K562 (cell line): ENCODE data around the gene DGCR6.
"Not testable (repeated sequence)": the region's sequence is repeated elsewhere in the genome, so short reads cannot be mapped to it uniquely, and the experiment has no call there.

Experiments used
- BRF1 ChIP-seq: IDR thresholded peaks from 3 replicates; pipeline ENCODE4 v1.6.1; 2011; ENCODE audit warnings: borderline replicate concordance, mild to moderate bottlenecking; ENCODE audit not compliant: insufficient read length; ENCODE audit errors: extremely low read depth
- CEBPB ChIP-seq: fragments of 450-650 bp; IDR thresholded peaks from 2 replicates; pipeline ENCODE4 v1.6.1; 2016; ENCODE audit warnings: missing genetic modification characterization, missing compliant biosample characterization
- HDAC2 ChIP-seq: fragments of 450-650 bp; IDR thresholded peaks from 2 replicates; pipeline ENCODE4 v1.6.1; 2016; ENCODE audit warnings: mild to moderate bottlenecking
- KLF10 ChIP-seq: fragments of 250-450 bp; sonication (Bioruptor Pico); IDR thresholded peaks from 2 replicates; pipeline ENCODE4 v1.6.1; 2021; ENCODE audit warnings: matching md5 sums
- POLR2AphosphoS2 ChIP-seq: IDR thresholded peaks from 2 replicates; pipeline ENCODE4 v1.6.1; 2012; ENCODE audit warnings: low read length, improper control_type of control experiment
- ZNF263 ChIP-seq: sonication (generic); formaldehyde crosslinking; IDR thresholded peaks from 2 replicates; pipeline ENCODE4 v1.8.0; 2022; ENCODE audit warnings: mild to moderate bottlenecking, missing genetic modification reagents, borderline replicate concordance
- TF ChIP-seq, protein P1 (sequence below), 3 experiments: IDR thresholded peaks in 2 of 3; conservative IDR thresholded peaks in 1 of 3; 2 replicates each; pipeline ENCODE4 v1.5.1; 2011 to 2012; ENCODE audit warnings: low read length in 3 of 3, mild to moderate bottlenecking in 3 of 3, control low read depth in 2 of 3, improper control_type of control experiment in 1 of 3, inconsistent platforms in 1 of 3, low read depth in 1 of 3, mixed read lengths in 1 of 3, moderate library complexity in 1 of 3; ENCODE audit not compliant: insufficient read depth in 2 of 3

DNA sequence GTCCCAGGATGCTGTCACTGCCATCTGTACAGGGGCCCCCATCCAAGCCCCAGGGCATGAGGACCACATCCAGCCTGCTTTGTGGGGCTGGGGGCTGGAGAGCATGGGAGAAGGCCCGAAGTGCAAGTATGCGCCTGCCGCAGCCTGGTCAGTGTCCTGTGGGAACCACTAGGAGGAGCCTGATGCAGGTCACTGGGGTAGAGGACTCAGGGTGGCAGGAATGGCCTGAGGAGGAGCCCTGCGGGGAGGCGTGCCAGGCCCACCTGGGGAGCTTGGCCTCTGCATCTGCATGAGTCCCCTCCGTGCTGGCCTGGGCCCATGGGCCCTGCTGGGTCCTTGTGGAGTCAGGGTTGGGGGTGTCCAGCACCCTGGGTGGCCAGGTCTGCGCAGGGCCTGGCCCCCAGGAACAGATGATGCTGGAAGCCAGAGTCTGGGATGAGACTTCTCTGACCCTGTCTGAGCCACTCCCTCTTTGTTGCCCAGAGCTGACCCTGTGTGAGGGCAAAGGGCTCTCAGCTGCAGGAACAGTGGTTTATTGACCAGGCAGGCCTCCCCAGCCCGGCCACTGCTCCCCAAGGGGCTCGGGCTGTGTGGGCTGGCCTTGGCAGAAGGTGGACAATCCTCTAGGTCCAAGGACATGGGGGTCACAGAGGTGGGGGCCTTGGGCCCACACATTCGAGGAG, 6.3 kb downstream of the DGCR6 start:
- TF ChIP-seq CEBPB; HDAC2; KLF10 (CRISPR knock-in tag); POLR2AphosphoS2; BRF1; ZNF263 (CRISPR knock-in tag): not testable (repeated sequence)
- TF ChIP-seq, protein P1, sequence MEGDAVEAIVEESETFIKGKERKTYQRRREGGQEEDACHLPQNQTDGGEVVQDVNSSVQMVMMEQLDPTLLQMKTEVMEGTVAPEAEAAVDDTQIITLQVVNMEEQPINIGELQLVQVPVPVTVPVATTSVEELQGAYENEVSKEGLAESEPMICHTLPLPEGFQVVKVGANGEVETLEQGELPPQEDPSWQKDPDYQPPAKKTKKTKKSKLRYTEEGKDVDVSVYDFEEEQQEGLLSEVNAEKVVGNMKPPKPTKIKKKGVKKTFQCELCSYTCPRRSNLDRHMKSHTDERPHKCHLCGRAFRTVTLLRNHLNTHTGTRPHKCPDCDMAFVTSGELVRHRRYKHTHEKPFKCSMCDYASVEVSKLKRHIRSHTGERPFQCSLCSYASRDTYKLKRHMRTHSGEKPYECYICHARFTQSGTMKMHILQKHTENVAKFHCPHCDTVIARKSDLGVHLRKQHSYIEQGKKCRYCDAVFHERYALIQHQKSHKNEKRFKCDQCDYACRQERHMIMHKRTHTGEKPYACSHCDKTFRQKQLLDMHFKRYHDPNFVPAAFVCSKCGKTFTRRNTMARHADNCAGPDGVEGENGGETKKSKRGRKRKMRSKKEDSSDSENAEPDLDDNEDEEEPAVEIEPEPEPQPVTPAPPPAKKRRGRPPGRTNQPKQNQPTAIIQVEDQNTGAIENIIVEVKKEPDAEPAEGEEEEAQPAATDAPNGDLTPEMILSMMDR (IDR thresholded peaks at IDR 0.05 in 2 of 3, conservative IDR thresholded peaks at IDR 0.05 in 1 of 3; ENCODE audit: insufficient read depth in 2 of 3, low read depth in 1 of 3, low read length in 3 of 3), result not testable (repeated sequence)
